ENCODE measurements around the gene APAF1. TPM values are rescaled to one million over a fixed set of nuclear protein-coding genes. Genes with fewer than 3 reads are reported as not detected.

The APAF1 gene
- total RNA-seq, 2 experiments from 2014 or later: 14.7 to 28.6 TPM

DNA sequence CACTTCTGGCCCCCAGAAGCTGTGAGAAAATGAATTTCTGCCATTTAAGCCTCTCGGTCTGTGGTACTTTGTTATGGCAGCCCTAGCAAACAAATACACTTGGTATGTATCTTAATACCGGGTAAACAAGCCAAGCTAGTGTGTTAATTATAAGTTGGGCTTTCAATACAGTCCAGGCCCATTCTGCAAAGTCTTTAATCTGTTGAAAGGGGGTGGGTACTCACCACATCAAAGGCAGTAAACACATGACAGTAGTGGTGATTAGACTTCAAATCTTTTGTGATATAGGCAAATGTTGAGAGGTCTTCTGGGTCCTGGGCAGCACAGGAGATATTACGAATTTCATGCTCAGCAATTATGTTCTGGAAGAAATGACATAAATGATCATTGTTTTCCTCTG lies 127.7 kb downstream of the APAF1 start:
- DNase-seq (ENCODE audit: low spot score): no peak
- Histone ChIP-seq H3K4me2 (ENCODE audit: low read length) (no peak overlapping the region), H3K4me3 (ENCODE audit: low read depth, low read length, poor library complexity, severe bottlenecking) (no peak overlapping the region), H4K20me1 (ENCODE audit: insufficient read depth, low read length) (no peaks in the 10 kb centered on the region), H3K4me1 (ENCODE audit: insufficient read depth, low read length, poor library complexity, severe bottlenecking) (no peaks in the 10 kb centered on the region), H3K9me3 (ENCODE audit: low read length) (no peaks in the 10 kb centered on the region), H2AFZ (ENCODE audit: low read length) (no peak overlapping the region), H3K9me2 (ENCODE audit: insufficient read depth, low read length) (no peaks in the 10 kb centered on the region), H3K36me3 (ENCODE audit: insufficient read depth, low read length) (no peaks in the 10 kb centered on the region), H3K27ac (ENCODE audit: low read depth, low read length, poor library complexity, severe bottlenecking) (no peak overlapping the region), H3K79me2 (ENCODE audit: insufficient read depth, low read depth, low read length) (no peaks in the 10 kb centered on the region)
- ChIA-PET POLR2A (interaction anchor here (1.0 kb wide), 1 partner anchor 9 kb away, joined by 4 read pairs; no protein-coding TSS in a partner anchor), CTCF (ENCODE audit: unreplicated experiment) (no interaction called here)
- TF ChIP-seq, protein P1, sequence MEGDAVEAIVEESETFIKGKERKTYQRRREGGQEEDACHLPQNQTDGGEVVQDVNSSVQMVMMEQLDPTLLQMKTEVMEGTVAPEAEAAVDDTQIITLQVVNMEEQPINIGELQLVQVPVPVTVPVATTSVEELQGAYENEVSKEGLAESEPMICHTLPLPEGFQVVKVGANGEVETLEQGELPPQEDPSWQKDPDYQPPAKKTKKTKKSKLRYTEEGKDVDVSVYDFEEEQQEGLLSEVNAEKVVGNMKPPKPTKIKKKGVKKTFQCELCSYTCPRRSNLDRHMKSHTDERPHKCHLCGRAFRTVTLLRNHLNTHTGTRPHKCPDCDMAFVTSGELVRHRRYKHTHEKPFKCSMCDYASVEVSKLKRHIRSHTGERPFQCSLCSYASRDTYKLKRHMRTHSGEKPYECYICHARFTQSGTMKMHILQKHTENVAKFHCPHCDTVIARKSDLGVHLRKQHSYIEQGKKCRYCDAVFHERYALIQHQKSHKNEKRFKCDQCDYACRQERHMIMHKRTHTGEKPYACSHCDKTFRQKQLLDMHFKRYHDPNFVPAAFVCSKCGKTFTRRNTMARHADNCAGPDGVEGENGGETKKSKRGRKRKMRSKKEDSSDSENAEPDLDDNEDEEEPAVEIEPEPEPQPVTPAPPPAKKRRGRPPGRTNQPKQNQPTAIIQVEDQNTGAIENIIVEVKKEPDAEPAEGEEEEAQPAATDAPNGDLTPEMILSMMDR (conservative IDR thresholded peaks at IDR 0.05; ENCODE audit: low read length): no peak
- TF ChIP-seq EZH2phosphoT487 (IDR thresholded peaks at IDR 0.05; ENCODE audit: borderline replicate concordance, low read depth, low read length): no peak
- no TSS peak for BruUV-seq (replicated peaks)
- intact Hi-C loops (cut with micrococcal nuclease; ENCODE audit: unreplicated experiment): no loop called here

DNA sequence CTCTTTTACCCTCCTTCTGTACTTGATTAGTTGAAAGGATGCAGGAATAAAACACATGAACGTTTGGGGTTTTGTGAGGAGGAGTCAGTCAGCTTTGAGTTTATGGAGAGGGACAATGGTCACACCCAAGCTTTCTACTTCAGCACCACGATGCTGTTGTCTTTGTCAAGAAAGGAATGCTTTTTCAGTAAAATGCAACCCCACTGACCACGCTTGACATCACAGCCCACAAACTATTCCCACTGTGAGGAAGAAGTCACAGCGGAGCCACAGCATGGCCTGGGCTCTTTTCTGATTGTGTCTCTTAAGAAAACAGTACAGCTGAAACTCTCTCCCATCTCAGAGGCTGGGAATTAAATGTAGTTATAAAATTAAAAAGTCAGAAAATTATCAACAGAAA lies 135.2 kb downstream of the APAF1 start:
- Histone ChIP-seq H3K9me3 (ENCODE audit: low read length) (no peaks in the 10 kb centered on the region), H2AFZ (ENCODE audit: low read length) (no peak overlapping the region), H4K20me1 (ENCODE audit: insufficient read depth, low read length) (no peaks in the 10 kb centered on the region), H3K36me3 (ENCODE audit: insufficient read depth, low read length) (no peaks in the 10 kb centered on the region), H3K9me2 (ENCODE audit: insufficient read depth, low read length) (no peaks in the 10 kb centered on the region), H3K4me2 (ENCODE audit: low read length) (no peak overlapping the region), H3K4me3 (ENCODE audit: low read depth, low read length, poor library complexity, severe bottlenecking) (no peak overlapping the region), H3K79me2 (ENCODE audit: insufficient read depth, low read depth, low read length) (no peaks in the 10 kb centered on the region), H3K27ac (ENCODE audit: low read depth, low read length, poor library complexity, severe bottlenecking) (no peak overlapping the region), H3K4me1 (ENCODE audit: insufficient read depth, low read length, poor library complexity, severe bottlenecking) (no peaks in the 10 kb centered on the region)
- no peak for TF ChIP-seq EZH2phosphoT487 (IDR thresholded peaks at IDR 0.05; ENCODE audit: borderline replicate concordance, low read depth, low read length)
- TF ChIP-seq, protein P1 (conservative IDR thresholded peaks at IDR 0.05; ENCODE audit: low read length): no peak
- no TSS peak for BruUV-seq (replicated peaks)
- ChIA-PET CTCF (ENCODE audit: unreplicated experiment) (no interaction called here), POLR2A (no interaction called here)
- intact Hi-C loops (cut with micrococcal nuclease; ENCODE audit: unreplicated experiment): no loop called here
- DNase-seq (ENCODE audit: low spot score): no peak

DNA sequence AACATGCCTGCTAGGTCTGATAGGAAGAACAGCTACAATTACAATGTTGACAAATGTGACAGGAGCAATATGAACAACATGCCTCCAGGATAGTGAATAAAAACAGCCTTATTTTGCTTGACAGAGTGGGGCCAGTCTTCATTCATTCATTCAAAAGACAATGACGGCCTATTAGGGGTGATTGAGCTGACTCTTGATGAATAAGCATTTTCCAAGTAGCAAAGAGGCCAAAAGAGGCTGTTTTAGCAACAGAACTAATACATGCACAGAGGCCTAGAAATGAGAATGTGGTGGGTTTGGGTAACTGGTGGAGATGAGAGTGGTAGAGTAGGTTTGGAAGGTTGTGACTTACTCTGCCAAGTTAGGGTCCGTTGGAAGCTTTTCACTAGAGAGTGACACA lies 138.3 kb downstream of the APAF1 start:
- Histone ChIP-seq H3K4me2 (ENCODE audit: low read length) (no peak overlapping the region), H3K4me3 (ENCODE audit: low read depth, low read length, poor library complexity, severe bottlenecking) (no peak overlapping the region), H3K9me3 (ENCODE audit: low read length) (no peaks in the 10 kb centered on the region), H3K27ac (ENCODE audit: low read depth, low read length, poor library complexity, severe bottlenecking) (no peak overlapping the region), H4K20me1 (ENCODE audit: insufficient read depth, low read length) (no peaks in the 10 kb centered on the region), H3K79me2 (ENCODE audit: insufficient read depth, low read depth, low read length) (no peaks in the 10 kb centered on the region), H2AFZ (ENCODE audit: low read length) (no peak overlapping the region), H3K4me1 (ENCODE audit: insufficient read depth, low read length, poor library complexity, severe bottlenecking) (no peaks in the 10 kb centered on the region), H3K9me2 (ENCODE audit: insufficient read depth, low read length) (no peaks in the 10 kb centered on the region), H3K36me3 (ENCODE audit: insufficient read depth, low read length) (no peaks in the 10 kb centered on the region)
- intact Hi-C loops (cut with micrococcal nuclease; ENCODE audit: unreplicated experiment): no loop called here
- no TSS peak for BruUV-seq (replicated peaks)
- DNase-seq (ENCODE audit: low spot score): no peak
- POLR2A ChIA-PET: interaction anchor here (0.8 to 1.1 kb wide), 2 partner anchors 16 to 35 kb away, joined by 3 to 4 read pairs; no protein-coding TSS in a partner anchor
- TF ChIP-seq, protein P1 (conservative IDR thresholded peaks at IDR 0.05; ENCODE audit: low read length): no peak
- TF ChIP-seq EZH2phosphoT487 (IDR thresholded peaks at IDR 0.05; ENCODE audit: borderline replicate concordance, low read depth, low read length): no peak
- CTCF ChIA-PET (ENCODE audit: unreplicated experiment): no interaction called here

Small RNA genes within 50 kb of the gene (small RNA-seq; reads per million reads assigned to genes)
- 52.0 reads per million, percentile 98 among the genes with 10 or more reads in this experiment for gene SNORA53

Other genes starting within 250 kb of the APAF1 start
- gene TMPO, start 129.7 kb upstream of the APAF1 start, total RNA-seq (2014; rRNA removed; shearing (Covaris generic)): 377 and 402 TPM in 2 replicates
- gene TMPO, start 129.7 kb upstream of the APAF1 start, total RNA-seq (2022): 389 and 436 TPM in 2 replicates
- gene SLC25A3, start 51.6 kb upstream of the APAF1 start, total RNA-seq (2014; rRNA removed; shearing (Covaris generic)): 332 and 355 TPM in 2 replicates
- 440 and 476 TPM in 2 replicates for gene SLC25A3, start 51.6 kb upstream of the APAF1 start, total RNA-seq (2022)
- 18.3 and 25.1 TPM in 2 replicates for gene IKBIP, start 502 bp upstream of the APAF1 start, total RNA-seq (2014; rRNA removed; shearing (Covaris generic))
- 25.5 and 26.6 TPM in 2 replicates for gene IKBIP, start 502 bp upstream of the APAF1 start, total RNA-seq (2022)

Data from OCI-LY7 (cell line).